GM12801 (cell line): ENCODE measurements around the gene TBCD.

Source experiments
- TF ChIP-seq, protein P1 (sequence below): IDR thresholded peaks from one replicate; pipeline ENCODE4 v1.5.1; 2011; ENCODE audit warnings: control low read depth; ENCODE audit not compliant: insufficient read length; ENCODE audit errors: extremely low read depth

TBCD gene

GRCh38 chr17:82913304-82914043 lies 161.6 kb downstream of the TBCD start:
- TF ChIP-seq, protein P1, sequence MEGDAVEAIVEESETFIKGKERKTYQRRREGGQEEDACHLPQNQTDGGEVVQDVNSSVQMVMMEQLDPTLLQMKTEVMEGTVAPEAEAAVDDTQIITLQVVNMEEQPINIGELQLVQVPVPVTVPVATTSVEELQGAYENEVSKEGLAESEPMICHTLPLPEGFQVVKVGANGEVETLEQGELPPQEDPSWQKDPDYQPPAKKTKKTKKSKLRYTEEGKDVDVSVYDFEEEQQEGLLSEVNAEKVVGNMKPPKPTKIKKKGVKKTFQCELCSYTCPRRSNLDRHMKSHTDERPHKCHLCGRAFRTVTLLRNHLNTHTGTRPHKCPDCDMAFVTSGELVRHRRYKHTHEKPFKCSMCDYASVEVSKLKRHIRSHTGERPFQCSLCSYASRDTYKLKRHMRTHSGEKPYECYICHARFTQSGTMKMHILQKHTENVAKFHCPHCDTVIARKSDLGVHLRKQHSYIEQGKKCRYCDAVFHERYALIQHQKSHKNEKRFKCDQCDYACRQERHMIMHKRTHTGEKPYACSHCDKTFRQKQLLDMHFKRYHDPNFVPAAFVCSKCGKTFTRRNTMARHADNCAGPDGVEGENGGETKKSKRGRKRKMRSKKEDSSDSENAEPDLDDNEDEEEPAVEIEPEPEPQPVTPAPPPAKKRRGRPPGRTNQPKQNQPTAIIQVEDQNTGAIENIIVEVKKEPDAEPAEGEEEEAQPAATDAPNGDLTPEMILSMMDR = no peak

- TF ChIP-seq, protein P1 = no peak
These were observed 162.5 kb downstream of the TBCD start for GRCh38 chr17:82914375-82914774.

DNA sequence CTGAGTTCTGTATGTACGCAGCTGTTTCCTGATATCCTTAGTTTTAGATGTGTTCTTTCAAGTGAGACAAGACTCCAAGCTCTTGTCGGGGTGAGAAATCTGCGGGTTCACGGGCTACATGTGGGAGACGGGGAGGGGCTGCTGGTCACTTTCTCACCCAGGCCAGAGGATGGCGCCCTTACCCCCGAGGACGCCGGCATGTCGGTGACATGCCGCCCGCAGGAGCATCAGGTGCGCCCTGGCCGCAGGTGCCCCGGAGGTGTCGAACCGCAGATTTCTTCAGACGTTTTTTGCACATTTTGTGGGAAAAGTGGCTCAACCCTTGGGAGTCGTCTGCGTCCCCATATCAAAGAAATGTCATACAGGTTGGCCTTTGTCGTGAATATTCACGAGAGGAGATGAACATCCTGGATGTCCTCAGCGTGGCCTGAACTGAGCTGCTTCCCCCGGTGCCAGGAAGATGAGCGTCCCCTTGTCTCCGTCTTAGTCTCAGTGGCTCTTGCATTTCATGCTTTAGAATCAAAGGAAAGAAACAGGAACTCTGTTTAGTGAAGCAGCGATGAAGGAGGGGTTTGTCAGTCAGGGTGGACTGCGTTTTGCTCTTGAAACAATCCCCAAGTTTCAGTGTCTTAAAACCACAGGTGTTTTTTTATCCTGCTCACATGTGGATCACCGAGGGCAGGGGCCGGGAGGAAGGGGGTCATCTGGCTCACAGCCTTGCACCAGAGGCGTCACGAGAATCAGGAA lies 163.3 kb downstream of the TBCD start:
- TF ChIP-seq, protein P1 = no peak

DNA sequence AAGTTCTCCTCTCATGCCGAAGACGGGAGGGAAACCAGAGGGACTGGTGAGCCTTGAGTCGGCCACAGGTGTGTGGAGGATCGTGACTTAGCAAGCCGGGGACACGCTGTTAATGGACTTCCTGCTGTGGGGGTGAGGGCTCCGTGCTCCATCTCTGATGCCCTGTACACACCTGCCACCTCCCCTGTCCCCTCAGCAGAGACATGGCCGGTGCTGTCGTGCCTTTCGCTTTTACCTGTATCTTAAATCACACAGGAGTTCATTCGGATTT lies 163.8 kb downstream of the TBCD start:
- TF ChIP-seq, protein P1 = no peak

GRCh38 chr17:82917699-82918345 lies 166.0 kb downstream of the TBCD start:
- TF ChIP-seq, protein P1 = no peak

GRCh38 chr17:82918508-82918907 lies 166.6 kb downstream of the TBCD start:
- TF ChIP-seq, protein P1 = no peak

- TF ChIP-seq, protein P1 = no peak
These were observed 168.3 kb downstream of the TBCD start for GRCh38 chr17:82920150-82920549.
